Liver (tissue), 9 donors: Measurements from ENCODE around the gene BTBD9. TPM values are rescaled to one million over a fixed set of nuclear protein-coding genes. Genes with fewer than 3 reads are reported as not detected.

Experiments
- DNase-seq: peaks from one replicate; pipeline ENCODE4 v3.0.0-alpha.2; 2017; ENCODE audit warnings: low spot score
- H3K27ac ChIP-seq, 2 donors: one replicate each; pipeline ENCODE4 v1.7.0; 2013; ENCODE audit warnings: inconsistent platforms in 2 of 2, low read length in 2 of 2, control low read depth in 1 of 2, low read depth in 1 of 2, mild to moderate bottlenecking in 1 of 2
- H3K27me3 ChIP-seq, 4 donors: one replicate each; pipeline versions ENCODE4 v1.6.1 to v1.7.0; 2013; ENCODE audit warnings: low read length in 3 of 4, inconsistent platforms in 1 of 4, mild to moderate bottlenecking in 1 of 4, moderate library complexity in 1 of 4; ENCODE audit not compliant: control insufficient read depth in 4 of 4, insufficient read depth in 4 of 4
- H3K36me3 ChIP-seq, 4 donors: one replicate each; pipeline versions ENCODE4 v1.6.1 to v1.7.0; 2013; ENCODE audit warnings: low read length in 3 of 4, mild to moderate bottlenecking in 3 of 4, low read depth in 1 of 4, moderate library complexity in 1 of 4; ENCODE audit not compliant: control insufficient read depth in 4 of 4, insufficient read depth in 3 of 4
- H3K4me1 ChIP-seq, 4 donors: one replicate each; pipeline versions ENCODE4 v1.6.1 to v1.7.0; 2013; ENCODE audit warnings: low read length in 3 of 4, mild to moderate bottlenecking in 3 of 4, moderate library complexity in 1 of 4; ENCODE audit not compliant: control insufficient read depth in 4 of 4, insufficient read depth in 4 of 4
- H3K4me3 ChIP-seq, 3 donors: one replicate each; pipeline versions ENCODE4 v1.6.1 to v1.7.0; 2013; ENCODE audit warnings: low read length in 3 of 3, control low read depth in 1 of 3, low read depth in 1 of 3, mild to moderate bottlenecking in 1 of 3
- H3K9ac ChIP-seq, 2 donors: one replicate each; pipeline ENCODE4 v1.7.0; 2013; ENCODE audit warnings: low read length in 2 of 2, mild to moderate bottlenecking in 2 of 2, moderate library complexity in 2 of 2, control low read depth in 1 of 2, low read depth in 1 of 2
- H3K9me3 ChIP-seq, 4 donors: one replicate each; pipeline versions ENCODE4 v1.6.1 to v1.7.0; 2013; ENCODE audit warnings: low read length in 3 of 4; ENCODE audit not compliant: control insufficient read depth in 4 of 4
- ATF3 ChIP-seq: IDR thresholded peaks from 2 replicates; pipeline ENCODE4 v1.6.1; 2016; ENCODE audit warnings: antibody characterized with exemption
- FOXA2 ChIP-seq: IDR thresholded peaks from 2 replicates; pipeline ENCODE4 v1.6.1; 2016; ENCODE audit warnings: antibody characterized with exemption
- GABPA ChIP-seq, 2 donors: IDR thresholded peaks in 1 of 2; conservative IDR thresholded peaks in 1 of 2; 2 replicates each; pipeline ENCODE4 v1.6.1; 2016; ENCODE audit warnings: antibody characterized with exemption in 2 of 2, mild to moderate bottlenecking in 1 of 2, moderate library complexity in 1 of 2
- HNF4A ChIP-seq, 2 donors: conservative IDR thresholded peaks; 2 replicates each; pipeline ENCODE4 v1.6.1; 2016; ENCODE audit warnings: antibody characterized with exemption in 2 of 2, mild to moderate bottlenecking in 2 of 2
- MAX ChIP-seq: IDR thresholded peaks from 2 replicates; pipeline ENCODE4 v1.6.1; 2016; ENCODE audit warnings: antibody characterized with exemption
- NR2F2 ChIP-seq: IDR thresholded peaks from 2 replicates; pipeline ENCODE4 v1.6.1; 2016; ENCODE audit warnings: antibody characterized with exemption
- REST ChIP-seq: IDR thresholded peaks from 2 replicates; pipeline ENCODE4 v1.6.1; 2016; ENCODE audit warnings: antibody characterized with exemption, mild to moderate bottlenecking
- RXRA ChIP-seq, 2 donors: IDR thresholded peaks; 2 replicates each; pipeline ENCODE4 v1.6.1; 2017 to 2018; ENCODE audit warnings: antibody characterized with exemption in 2 of 2, mild to moderate bottlenecking in 1 of 2
- SP1 ChIP-seq: IDR thresholded peaks from 2 replicates; pipeline ENCODE4 v1.6.1; 2018; ENCODE audit warnings: antibody characterized with exemption, mild to moderate bottlenecking
- TAF1 ChIP-seq: conservative IDR thresholded peaks from 2 replicates; pipeline ENCODE4 v1.6.1; 2016; ENCODE audit warnings: antibody characterized with exemption, mild to moderate bottlenecking
- ZBTB33 ChIP-seq: IDR thresholded peaks from 2 replicates; pipeline ENCODE4 v1.6.1; 2016; ENCODE audit warnings: antibody characterized with exemption
- WGBS: extraction: QIAGEN DNeasy Blood & Tissue Kit; methylation state at CpG from one replicate; pipeline ENCODE4 v1.1.7; 2013; 5-methylcytosine and 5-hydroxymethylcytosine counted together
- polyA plus RNA-seq, 2 donors: library from polyadenylated mRNA; stranded (reverse) in 1 of 2; unstranded in 1 of 2; fragments of 200-250 nt in 1 of 2; fragments of >200 nt in 1 of 2; fragmentation: Nextera tagmentation in 1 of 2; extraction: Ambion mirVana in 1 of 2; gene quantifications; one replicate each; pipeline versions ENCODE4 v1.2.1 to v1.2.3, GENCODE V29; 2013 to 2015
- total RNA-seq, 2 donors: library from RNA; depleted of rRNA; stranded (reverse); fragments of >200 nt; gene quantifications; one replicate each; pipeline ENCODE4 v1.2.3, GENCODE V29; 2014
- donor health status: healthy.
- donor health status: healthy.
- donor health status: healthy.
- donor health status: healthy.
- donor health status: healthy.

Gene BTBD9
- total and polyA plus RNA-seq, 4 donors, result 2.0 to 12.4 (median 5.7) TPM

GRCh38 chr6:38185752-38186151, 454.0 kb downstream of the BTBD9 start:
- Histone ChIP-seq H3K27me3 (no peaks in the 10 kb centered on the region), H3K9ac (no peak overlapping the region), H3K4me3 (no peak overlapping the region), H3K27ac (no peak overlapping the region), H3K4me1 (no peaks in the 10 kb centered on the region), H3K9me3 (no peaks in the 10 kb centered on the region), H3K36me3 (no peaks in the 10 kb centered on the region)
- 96% methylated on average over 8 of the region's 8 CpGs for WGBS
- TF ChIP-seq GABPA (IDR thresholded peaks at IDR 0.05 in 1 of 2, conservative IDR thresholded peaks at IDR 0.05 in 1 of 2) (no peak), ATF3 (no peak), NR2F2 (no peak), HNF4A (conservative IDR thresholded peaks at IDR 0.05) (no peak), SP1 (no peak), MAX (no peak)
- DNase-seq, result peak; percentile 21

- WGBS, result 97% methylated on average over 6 of the region's 6 CpGs
- H3K36me3 ChIP-seq, result no peaks in the 10 kb centered on the region
- DNase-seq, result peak; percentile 6
- H3K4me3 ChIP-seq, result no peak overlapping the region
- H3K4me1 ChIP-seq, result no peaks in the 10 kb centered on the region
- H3K9me3 ChIP-seq, result no peaks in the 10 kb centered on the region
- H3K27ac ChIP-seq, result no peak overlapping the region
- H3K27me3 ChIP-seq, result no peaks in the 10 kb centered on the region
- TF ChIP-seq FOXA2, result no peak
- H3K9ac ChIP-seq, result no peak overlapping the region
Measured at GRCh38 chr6:38185244-38185643, 454.5 kb downstream of the BTBD9 start.

- 94% methylated on average over 11 of the region's 11 CpGs for WGBS
- no peaks in the 10 kb centered on the region for H3K4me1 ChIP-seq
- H3K36me3 ChIP-seq, result no peaks in the 10 kb centered on the region
- no peak overlapping the region for H3K4me3 ChIP-seq
- H3K27ac ChIP-seq, result no peak overlapping the region
- peak; percentile 25 for DNase-seq
- H3K9ac ChIP-seq, result no peak overlapping the region
- no peak for TF ChIP-seq TAF1
- TF ChIP-seq MAX, result no peak
- TF ChIP-seq ZBTB33, result no peak
- no peak for TF ChIP-seq SP1
- TF ChIP-seq REST, result no peak
- no peak for TF ChIP-seq RXRA (IDR thresholded peaks at IDR 0.05)
- TF ChIP-seq FOXA2, result no peak
- TF ChIP-seq GABPA (IDR thresholded peaks at IDR 0.05 in 1 of 2, conservative IDR thresholded peaks at IDR 0.05 in 1 of 2), result no peak
- no peaks in the 10 kb centered on the region for H3K9me3 ChIP-seq
- H3K27me3 ChIP-seq, result no peaks in the 10 kb centered on the region
Measured at GRCh38 chr6:38184585-38185080, 455.1 kb downstream of the BTBD9 start.
